Activated CD8-positive, alpha-beta memory T cell treated with anti-CD3 and anti-CD28 coated beads, Interleukin-2, amount 10 ng/mL, durations not matched to agents 7 days and 5 days (primary cell): ENCODE results near the gene SERPINA3. TPM values are rescaled to one million over a fixed set of nuclear protein-coding genes. Genes with fewer than 3 reads are reported as not detected.

Experiments used
- ATAC-seq: fragments of 150-1000 bp; cut with Tn5 transposase; one replicate; pipeline ENCODE4 v1.10.0; 2021; ENCODE audit warnings: moderate library complexity
- CTCF ChIA-PET: fragments of 350-600 bp; sonication (Branson Sonifier 250); formaldehyde crosslinking; loops from one replicate; lab custom pipeline; 2021; ENCODE audit warnings: antibody characterized with exemption; lab: Charles Lee
- DNase-seq: peaks from one replicate; pipeline ENCODE4 v3.0.0-alpha.2; 2020
- H3K27ac Mint-ChIP-seq: one replicate; pipeline ENCODE4 v1.8.0; 2021; ENCODE audit warnings: mild to moderate bottlenecking, mixed read lengths
- H3K27me3 Mint-ChIP-seq: one replicate; pipeline ENCODE4 v1.8.0; 2021; ENCODE audit warnings: mixed read lengths
- H3K36me3 Mint-ChIP-seq: one replicate; pipeline ENCODE4 v1.8.0; 2021; ENCODE audit warnings: mild to moderate bottlenecking, mixed read lengths
- H3K4me1 Mint-ChIP-seq: one replicate; pipeline ENCODE4 v1.8.0; 2021; ENCODE audit warnings: mixed read lengths
- H3K4me3 Mint-ChIP-seq: one replicate; pipeline ENCODE4 v1.8.0; 2021; ENCODE audit warnings: mild to moderate bottlenecking, moderate library complexity, mixed read lengths
- H3K9me3 Mint-ChIP-seq: one replicate; pipeline ENCODE4 v1.8.0; 2022; ENCODE audit warnings: low read depth, mixed read lengths
- total RNA-seq, 2 experiments: library from RNA; stranded (reverse); gene quantifications; one replicate each; pipeline ENCODE4 v1.2.3, GENCODE V29; 2021

The SERPINA3 gene
- total RNA-seq, 2 experiments from 2014 or later = not detected

DNA sequence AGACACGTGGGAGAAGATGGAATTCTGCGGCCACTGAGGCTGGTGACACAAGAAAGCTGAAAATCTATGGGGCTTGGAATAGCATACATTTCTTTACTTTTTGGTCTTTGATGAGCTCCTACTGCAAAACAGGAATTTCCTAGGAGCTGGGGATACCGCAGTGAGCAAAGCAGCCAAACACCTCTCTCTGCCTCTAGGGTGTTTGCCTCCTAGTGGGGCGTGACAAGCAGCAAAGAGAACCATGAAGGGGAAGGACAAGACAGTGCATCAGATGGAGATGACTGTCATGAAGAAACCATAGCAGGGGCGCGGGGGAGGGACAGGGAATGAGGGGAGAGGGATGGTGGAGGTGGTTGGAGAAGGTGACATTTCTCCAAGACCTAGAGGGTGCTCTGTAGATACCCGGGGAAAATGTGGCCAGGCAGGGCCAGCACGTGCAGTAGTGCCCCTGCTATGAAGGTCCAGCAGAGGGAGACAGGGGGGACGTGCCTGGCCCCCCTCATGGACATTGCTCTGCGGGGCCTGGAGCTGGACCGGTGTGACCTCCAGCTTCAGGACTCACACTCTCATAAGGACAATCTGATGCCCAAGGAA lies 58.6 kb downstream of the SERPINA3 start:
- Mint-ChIP-seq H3K9me3 (no peaks in the 10 kb centered on the region), H3K27ac (no peak overlapping the region), H3K27me3 (peaks cover 9% of the 10 kb centered on the region), H3K4me1 (no peaks in the 10 kb centered on the region), H3K4me3 (no peak overlapping the region), H3K36me3 (no peaks in the 10 kb centered on the region)
- ATAC-seq = no peak
- peak; percentile 33 for DNase-seq
- CTCF ChIA-PET = no interaction called here

- ATAC-seq = no peak
- peaks cover 9% of the 10 kb centered on the region for H3K27me3 Mint-ChIP-seq
- CTCF ChIA-PET = no interaction called here
Measured at GRCh38 chr14:94671870-94672444, 59.8 kb downstream of the SERPINA3 start.

GRCh38 chr14:94673071-94673470 lies 60.9 kb downstream of the SERPINA3 start:
- CTCF ChIA-PET = no interaction called here
- Mint-ChIP-seq H3K4me1 (no peaks in the 10 kb centered on the region), H3K4me3 (no peak overlapping the region), H3K27ac (no peak overlapping the region), H3K36me3 (no peaks in the 10 kb centered on the region), H3K27me3 (peaks cover 4% of the 10 kb centered on the region), H3K9me3 (no peaks in the 10 kb centered on the region)
- DNase-seq (peak; percentile 16), ATAC-seq (no peak)

More at GRCh38 chr14:94671870-94672444, 59.8 kb downstream of the SERPINA3 start:
- peak; percentile 31 for DNase-seq
- H3K9me3 Mint-ChIP-seq = no peaks in the 10 kb centered on the region
- no peak overlapping the region for H3K4me3 Mint-ChIP-seq
- H3K36me3 Mint-ChIP-seq = no peaks in the 10 kb centered on the region
- no peak overlapping the region for H3K27ac Mint-ChIP-seq
- no peaks in the 10 kb centered on the region for H3K4me1 Mint-ChIP-seq

Other genes with a start within 250 kb of the SERPINA3 start
- not detected for gene SERPINA2, start 245.7 kb upstream of the SERPINA3 start, total RNA-seq
- under 1 TPM in 1 of 2 experiments, not detected in 1; 0.49 TPM for gene SERPINA1, start 223.8 kb upstream of the SERPINA3 start, total RNA-seq
- not detected for gene SERPINA11, start 159.6 kb upstream of the SERPINA3 start, total RNA-seq
- gene SERPINA9, start 136.2 kb upstream of the SERPINA3 start, total RNA-seq = not detected
- not detected for gene SERPINA12, start 102.9 kb upstream of the SERPINA3 start, total RNA-seq
- gene SERPINA4, start 50.9 kb upstream of the SERPINA3 start, total RNA-seq = not detected
- gene SERPINA5, start 31.0 kb upstream of the SERPINA3 start, total RNA-seq = not detected
- under 1 TPM in 1 of 2 experiments, not detected in 1; 0.23 TPM for gene GSC, start 157.7 kb downstream of the SERPINA3 start, total RNA-seq